HuH-7 (cell line): ENCODE measurements around the gene SLC22A23.

Source experiments
- DNase-seq: peaks from one replicate; pipeline ENCODE4 v3.0.0; 2011; ENCODE audit warnings: low spot score

The SLC22A23 gene

DNA sequence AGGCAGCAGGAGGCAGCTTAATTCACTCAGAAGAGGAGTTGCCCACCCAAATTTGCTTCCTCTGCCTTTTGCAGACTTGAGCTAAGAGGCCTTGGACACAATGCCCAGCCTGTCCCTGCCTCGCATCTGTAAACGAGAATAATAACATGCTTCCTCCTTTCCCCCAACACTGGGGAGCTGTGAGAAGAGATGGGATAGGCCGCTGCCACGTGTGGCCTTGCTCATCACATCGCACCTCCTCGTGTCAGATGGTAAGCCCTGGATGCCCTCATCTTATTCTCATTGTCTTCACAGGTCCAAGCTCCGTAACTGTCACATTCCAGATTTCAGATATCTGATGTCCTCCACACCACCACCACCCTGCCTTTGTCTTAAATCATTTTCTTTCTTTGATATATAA, 216.3 kb downstream of the SLC22A23 start:
- no peak for DNase-seq

DNA sequence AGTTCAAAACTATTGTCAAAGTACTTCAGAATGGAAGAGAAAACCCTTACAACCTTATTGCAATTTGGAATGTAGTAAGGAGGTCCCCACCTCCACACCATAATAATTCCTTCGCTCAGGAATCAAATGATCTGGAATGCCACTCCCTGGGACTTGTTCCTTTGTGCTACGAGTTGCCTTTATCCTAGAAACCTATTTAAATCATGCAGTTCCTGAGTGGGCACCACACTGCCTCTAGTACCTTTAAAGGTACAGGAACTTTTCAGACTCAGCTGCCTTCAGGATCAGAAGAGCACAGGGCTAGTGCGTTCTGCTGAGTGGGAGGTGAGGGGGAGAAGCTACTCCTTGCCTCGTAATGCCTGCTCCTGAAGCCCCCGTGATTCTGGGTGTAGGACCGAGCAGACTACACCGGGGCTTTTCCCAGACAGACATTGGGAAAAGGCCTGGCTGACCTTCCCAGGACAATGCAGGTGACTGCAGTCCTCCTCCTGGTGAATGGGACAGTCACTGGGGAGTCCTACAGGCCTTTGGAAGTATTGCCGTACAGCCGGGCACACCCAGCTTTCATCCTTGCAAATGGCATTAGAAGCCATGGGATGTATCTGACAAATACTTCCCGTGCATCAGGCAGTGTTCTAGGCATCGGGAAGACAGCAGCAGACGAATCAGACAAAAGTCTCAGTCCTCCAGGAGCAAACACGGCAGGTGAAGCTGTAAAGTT, 217.6 kb downstream of the SLC22A23 start:
- peak; percentile 73 for DNase-seq

DNA sequence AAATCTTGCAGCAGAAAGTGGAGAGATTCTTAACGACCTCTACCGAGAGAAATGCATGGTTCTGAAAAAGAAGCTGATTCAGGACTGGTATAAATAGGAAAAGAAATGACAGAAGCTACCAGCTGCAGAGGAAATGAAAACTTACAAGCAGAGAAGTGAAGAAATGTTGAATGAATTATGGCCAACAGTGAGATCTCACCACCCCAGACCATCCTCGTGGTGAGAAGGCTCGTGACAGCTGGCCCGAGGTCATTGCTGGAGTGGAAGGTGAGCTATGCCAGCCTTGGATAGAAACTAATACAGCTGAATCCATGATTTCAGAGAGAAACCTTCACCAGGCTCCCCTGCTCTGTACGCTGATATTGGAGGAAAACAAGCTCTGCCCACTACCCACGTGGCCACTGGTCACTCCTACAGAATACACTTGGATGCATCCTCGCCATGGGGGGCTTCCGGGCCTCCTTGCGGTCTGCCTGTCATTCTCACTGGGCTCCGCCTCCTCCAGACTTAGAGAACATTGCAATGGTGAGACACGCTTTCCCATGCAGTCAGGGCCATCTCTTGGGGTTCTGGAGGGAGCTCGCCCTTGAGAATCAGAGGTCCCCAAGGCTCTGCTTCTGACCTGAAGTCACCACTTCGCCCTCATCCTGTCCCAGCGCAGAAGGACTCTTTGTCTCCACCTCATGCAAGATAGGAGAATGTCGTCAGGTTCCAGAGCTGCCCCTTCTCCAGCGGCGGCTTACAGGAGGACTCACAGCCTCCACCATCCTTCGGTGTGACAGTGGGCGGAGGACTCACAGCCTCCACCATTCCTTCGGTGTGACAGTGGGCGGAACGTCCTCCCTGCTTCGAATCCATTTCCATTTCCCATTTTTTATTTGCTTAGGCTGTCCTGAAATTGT, 218.8 kb downstream of the SLC22A23 start:
- no peak for DNase-seq

DNA sequence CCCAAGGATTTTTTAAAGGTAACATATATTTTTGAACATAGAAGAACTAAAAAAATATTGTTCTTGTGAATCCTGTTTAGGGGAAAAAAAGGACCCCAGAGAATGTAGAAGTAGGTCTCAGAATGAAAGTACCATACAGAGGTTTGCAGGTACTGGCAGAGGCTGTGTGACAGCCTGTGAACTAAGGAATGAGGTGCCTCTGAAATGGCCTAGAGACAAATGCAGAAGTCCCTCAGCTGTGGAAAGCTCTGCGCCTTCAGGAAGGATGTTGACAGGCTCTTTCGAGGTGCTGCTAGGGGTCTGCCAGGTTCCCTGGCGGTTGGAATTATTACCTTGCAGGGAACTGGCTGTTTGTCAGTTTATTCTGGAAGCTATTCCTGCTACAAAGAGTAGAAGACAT, 220.8 kb downstream of the SLC22A23 start:
- no peak for DNase-seq

DNA sequence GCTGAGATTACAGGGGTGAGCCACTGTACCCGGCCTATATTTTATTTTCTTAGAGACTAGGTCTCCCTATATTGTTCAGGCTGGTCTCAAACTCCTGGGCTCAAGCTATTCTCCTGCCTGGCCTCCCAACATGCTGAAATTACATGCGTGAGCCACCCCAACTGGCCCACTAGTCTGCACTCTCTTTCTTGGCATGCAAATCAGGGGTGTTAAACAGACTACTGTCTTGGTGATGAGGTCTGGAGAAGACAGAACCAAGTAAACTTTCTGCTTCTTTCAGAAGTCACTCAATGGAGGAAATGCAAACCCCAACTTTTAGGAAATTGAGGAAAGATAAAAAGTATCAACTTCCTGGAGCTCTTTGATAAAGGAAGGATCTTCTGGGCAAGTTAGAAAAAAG, 221.4 kb downstream of the SLC22A23 start:
- DNase-seq, result no peak

DNA sequence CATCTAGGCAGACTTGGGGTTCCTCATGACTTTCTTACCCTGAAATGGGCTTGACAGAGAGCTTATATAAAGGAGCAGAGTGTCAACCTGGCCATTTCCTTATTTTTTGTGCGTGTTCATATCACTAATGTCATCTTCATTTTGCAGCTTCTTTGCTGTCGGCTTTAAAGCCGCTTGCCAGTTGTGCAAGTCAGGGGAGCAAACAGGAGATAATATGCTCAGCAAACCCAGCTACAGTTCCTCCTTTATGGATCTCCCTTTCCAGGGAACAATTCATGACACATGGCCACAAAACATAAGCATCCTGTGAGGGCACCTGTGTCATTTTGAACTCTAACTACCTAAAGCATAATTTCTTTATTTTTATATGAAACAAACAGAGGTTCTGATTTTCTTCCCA, 222.9 kb downstream of the SLC22A23 start:
- DNase-seq, result no peak

DNA sequence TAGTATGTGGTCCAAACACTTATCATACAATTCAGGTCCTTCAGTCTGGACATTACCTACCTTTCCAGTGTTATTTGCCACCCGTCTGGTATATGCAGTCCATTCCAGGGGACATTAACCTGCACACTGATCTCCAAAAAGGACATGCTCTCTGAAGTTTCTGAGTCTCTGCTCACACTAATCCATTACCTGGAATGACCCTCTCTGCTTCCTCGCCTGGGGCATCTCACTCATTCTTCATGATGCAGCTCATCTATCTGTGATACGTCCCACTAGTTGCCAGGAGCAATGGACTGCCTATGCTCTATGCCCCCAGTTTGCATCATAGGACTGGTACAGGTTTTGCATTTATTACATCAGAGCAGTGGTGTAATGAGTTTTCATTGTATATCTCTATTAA, 223.5 kb downstream of the SLC22A23 start:
- no peak for DNase-seq

DNA sequence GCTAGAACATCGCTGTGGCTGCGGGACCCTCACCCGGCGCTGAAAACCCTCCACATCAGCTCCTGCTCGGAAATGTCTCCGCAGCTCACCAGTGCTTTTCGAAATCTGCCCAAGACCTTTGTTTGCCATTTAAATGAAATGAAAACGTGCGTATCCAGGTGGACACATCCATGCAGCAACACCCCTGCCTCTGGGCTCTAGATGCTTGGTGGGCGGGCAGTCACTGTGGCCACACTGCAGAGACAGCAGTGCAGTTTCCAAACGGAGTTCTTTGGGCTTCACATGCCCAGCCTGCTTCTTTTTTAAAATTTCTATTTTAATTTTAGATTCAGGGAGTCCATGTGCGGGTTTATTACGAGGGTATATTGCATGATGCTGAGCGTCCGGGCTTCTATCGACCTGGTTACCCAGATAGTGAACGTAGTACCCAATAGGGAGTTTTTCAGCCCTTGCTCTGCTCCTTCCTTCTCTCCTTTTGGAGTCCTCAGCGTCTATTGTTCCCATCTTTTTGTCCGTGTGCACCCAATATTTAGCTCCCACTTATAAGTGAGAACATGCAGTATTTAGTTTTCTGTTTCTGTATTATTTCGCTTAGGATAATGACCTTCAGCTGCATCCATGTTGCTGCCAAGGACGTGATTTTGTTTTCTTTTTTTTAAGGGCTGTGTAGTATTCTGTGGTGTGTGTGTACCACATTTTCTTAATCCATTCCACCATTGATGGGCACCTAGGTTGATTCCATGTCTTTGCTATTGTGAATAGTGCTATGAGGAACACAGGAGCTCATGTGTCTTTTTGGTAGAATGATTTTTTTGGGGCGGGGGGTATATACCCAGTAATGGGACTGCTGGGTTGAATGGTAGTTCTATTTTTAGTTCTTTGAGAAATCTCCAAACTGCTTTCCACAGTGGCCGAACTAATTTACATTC, 224.6 kb downstream of the SLC22A23 start:
- DNase-seq, result no peak

DNA sequence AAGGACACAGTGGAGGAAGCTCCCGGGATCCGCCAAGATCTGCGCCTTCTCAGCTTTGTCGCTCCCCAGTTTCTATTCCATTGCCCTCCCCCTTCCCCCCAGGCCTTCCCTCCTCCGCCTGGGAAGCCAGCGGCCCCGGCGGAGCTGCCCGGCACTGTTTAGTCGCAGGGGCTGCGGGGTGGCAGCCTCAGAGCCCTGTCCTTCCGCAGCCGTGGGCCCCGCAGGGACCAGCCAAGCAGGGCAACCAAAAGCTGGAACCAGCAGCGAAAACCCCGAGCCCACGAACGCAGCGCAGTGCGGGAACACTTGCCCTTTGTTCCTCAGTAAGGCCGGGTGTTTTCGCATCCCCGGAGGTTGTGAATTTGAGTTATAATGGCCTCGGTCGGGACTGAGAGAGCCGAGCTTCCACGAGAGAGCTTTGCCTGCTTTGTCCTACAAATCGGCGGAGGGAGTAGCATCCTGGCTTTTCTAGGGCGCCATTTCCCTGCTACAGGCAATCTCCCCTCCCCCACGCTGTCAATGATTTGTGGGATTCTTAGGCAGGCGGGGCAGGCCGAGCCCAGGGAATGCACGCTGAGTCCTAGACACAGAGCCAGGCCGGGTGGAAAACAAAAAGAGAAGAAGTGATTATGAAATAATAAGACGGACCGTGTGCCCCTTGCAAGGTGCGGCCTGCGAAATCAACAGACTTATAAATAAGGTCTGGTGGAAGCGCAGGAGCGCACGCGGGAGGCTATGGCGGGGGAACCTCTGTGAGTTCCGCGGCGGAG, 225.4 kb downstream of the SLC22A23 start:
- DNase-seq, result no peak

DNA sequence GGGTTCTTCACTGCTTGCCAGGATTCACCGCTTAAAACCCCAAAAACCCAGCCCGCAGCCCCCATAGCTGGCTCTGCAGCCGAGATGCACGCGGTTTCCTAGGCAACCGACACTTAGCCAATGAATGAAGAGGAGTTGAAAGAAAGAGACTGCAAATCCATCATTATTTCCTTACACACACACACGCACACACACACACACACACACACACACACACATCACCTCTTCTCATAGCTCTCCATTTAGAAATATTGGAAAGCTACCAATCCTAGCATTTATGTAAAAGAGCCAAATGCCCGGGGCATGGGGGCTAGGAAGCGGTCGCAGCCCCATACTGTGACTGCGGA, 226.0 kb downstream of the SLC22A23 start:
- DNase-seq, result no peak

DNA sequence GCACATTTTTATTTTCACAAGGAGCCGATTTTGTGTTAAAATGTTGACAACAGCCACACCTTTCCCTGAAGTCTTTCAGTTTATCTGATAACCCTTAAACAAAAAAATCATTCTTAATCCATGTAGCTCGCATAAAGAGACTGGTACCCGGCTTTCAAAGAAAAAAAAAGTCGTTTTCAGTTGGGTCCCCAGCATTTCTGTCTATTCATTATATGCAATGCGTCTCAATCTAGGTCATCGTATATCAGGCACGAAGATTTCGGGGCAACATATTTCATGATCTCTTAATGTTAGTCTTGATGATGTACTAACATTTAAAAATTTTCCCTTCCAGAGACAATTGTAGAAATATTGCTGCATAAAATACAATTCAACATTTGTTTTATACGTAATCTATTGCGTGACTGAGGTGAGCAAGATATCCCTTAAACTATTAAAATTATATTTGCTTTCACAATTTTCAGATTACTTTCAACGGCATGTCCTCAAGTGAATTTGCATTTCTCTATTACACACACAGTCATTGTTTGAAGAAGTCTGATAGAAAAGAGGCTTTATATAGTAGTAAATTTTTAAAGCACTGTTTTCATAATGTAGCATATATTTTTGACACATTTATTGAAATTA, 226.5 kb downstream of the SLC22A23 start:
- DNase-seq, result no peak

DNA sequence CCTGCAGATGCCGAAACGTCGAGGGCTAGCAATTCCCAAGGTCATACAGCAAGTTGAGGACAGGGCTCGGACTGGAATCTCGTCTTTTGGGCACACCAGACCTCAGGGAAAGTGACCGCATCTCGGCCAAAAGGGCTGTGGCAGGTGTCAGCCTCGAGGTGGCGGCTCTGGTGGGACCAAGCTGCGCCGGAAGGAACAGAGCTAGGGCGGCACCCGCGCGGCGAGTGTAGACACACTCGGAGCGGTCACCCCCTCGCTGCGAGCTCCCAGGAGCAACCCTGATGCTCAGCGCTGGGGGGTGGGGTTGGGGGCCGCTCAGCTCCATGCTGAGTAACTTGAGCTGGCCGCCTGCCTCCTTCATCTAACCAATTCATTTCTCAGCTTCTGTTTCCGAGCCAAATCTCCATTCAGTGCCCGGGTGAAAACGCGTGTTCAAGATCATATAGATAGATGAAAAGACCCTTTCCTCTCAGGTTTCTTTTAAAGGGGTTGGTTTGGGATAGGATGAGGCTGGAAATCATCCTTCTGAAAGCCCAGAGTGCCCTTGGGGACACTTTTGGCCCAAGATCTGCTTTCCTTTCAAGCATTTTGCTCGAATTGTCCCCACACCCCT, 227.2 kb downstream of the SLC22A23 start:
- no peak for DNase-seq

DNA sequence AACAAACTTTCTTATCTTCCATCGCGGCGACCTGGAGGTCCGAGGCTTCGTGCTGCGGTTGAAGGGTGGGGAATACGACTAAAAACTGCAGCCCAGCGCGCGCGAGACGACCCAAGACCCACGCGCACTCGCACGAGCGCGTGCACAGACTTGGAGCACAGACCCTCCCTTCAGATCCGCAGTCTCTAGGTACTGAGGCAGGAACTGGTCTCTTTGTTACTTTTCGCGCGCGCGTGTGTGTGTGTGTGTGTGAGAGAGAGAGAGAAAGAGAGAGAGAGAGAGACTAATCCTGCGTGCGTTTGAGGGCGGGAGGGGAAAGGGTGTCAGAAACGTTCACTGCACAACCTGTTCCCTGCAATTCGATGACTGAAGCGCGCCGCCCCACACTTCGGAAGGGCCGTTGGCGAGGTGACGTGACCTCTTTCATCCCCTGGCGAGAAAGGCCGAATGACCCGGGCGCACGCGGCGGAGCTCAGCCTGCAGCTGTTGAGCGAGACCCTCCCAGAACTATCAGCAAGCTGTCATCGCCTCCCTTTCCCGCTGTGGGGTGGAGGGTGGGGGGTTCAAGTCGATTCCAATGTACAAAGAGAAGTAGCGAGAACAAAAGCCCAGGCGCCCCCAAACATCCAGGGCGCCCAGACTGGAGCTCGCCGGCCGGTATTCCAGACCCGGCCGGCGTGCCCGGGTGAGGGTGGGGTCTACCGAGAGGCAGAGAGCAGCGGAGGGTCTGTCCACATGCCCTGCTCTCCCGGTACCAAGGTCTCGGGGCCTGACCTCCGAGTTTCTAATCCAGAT, 227.9 kb downstream of the SLC22A23 start:
- no peak for DNase-seq

DNA sequence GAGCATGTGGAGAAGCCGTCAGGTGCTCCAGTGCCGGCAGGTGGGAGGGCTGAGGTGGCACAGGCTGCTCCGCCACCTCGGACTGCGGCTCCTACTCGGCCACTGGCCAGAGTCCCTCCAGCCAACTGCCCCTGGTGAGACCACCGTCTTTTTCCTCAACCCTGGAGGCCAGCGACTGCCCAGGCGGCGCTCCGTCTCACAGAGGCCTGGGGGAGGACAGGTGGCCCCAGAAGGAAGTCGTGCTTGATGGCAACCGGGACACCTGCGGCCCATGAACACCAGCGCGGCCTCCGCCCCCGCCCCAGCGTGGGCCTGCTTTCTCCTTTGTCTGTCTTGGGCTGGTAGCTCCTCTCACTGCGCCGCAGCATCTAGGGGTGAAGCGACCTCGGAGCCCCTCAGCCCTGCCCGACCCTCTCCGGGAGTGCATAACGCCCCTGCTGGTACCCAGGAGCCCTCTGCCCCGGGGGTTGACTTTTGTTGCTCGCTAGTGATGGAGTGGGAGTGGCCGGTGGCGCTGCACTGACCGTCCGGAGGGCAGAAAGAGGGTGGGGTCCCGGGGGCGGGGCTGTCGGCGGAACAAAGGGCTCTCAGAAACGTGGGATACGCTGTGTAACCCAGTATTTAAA, 228.7 kb downstream of the SLC22A23 start:
- DNase-seq, result no peak

DNA sequence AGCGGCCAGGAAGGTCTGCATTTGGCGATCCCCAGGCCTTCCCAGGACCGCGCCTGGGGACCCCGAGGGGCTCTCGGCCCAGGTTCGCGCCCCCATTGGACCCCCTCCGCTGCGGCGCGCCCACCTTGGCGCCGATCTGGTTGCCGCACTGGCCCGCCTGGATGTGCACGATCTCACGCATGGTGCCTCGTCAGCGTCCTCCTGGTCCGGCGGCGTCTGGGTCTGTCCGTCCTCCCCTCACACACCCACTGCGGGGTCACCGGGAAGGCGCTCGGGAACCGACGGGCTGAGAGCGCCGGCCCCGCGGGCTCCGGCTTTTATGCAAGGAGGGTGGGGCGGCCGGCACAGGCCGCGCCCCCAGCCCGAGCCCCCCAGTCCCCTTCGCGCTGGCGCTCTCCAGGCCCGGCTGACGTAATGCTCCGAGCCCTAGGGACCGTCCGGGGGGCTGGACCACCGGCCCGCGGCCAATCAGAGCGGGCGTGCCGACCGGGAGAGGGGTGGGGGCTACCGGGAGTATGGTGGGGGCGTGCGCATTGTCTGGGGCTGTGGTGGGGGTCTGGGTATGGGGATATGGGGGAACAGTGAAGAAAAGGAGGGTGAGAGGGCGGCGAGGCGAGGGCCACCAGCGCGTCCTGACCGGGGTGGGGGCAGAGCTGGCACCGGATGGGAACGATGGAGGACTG, 229.3 kb downstream of the SLC22A23 start, which contains the start of gene TUBB2B:
Gene TUBB2B, minus strand, starts transcription at position 291 of the 683 bp plus-strand sequence. Its CDS starts 110 bp downstream, at position 181.
- peak; percentile 75 for DNase-seq

DNA sequence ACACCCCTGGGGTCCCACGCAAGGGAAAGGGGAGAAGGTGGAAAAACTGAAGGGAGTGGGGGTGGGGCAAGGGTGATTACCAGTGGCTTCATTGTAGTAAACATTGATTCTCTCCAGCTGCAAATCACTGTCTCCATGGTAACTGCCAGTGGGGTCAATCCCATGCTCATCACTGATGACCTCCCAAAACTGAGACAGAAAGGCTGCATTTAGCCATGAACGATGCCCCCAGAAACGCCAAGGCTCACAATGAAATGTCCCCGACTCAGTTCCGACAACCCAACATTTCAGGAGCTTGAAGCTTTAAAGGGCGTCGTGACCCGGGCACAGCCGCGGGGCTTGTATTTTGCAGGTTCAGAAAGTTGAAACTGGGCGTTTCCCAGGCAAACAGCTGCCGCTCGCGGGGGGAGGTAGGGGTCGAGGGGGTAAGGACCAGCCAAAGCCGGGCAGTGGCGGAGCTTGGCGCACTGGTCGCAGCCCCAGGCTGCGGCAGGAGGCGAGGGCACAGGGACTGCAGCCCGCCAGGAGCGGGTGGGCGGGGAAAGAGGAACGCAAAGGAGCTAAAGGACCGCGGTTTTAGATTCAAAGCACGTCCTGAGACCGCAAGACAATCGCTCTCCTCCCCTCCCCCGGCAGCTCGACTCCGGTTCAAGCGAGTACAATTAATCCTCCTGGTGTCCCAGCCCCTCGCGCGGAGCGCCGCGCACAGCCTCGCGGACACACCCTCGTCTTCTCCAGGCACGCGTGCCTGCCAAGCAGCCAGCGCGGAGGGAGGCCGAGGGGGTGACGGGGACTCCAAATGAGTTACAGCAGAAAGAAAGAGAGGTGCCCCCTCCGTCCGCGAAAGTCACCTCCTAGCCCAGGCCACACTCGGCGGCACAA, 230.1 kb downstream of the SLC22A23 start:
- no peak for DNase-seq

DNA sequence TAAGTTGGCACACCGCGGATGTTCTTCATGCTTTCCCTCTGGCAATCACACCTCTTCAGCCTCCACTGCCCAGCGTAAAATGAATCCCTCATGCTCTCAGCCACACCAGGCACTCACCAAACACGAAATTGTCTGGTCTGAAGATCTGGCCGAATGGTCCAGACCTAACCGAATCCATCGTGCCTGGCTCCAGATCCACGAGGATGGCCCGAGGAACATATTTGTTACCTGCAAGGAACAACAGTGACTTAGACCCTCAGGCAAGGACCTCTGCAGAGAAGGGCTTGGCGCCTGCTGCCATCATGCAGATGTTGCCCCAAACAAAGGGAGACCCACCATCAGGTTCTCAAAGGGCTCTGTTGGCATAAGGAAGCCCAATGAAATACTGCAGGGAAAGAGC, 230.8 kb downstream of the SLC22A23 start:
- DNase-seq, result no peak
